GM04503 (cell line): ENCODE data around the gene ROR2.
A peak's percentile ranks its signal among the peaks of the same experiment; 100 is the strongest.

Experiments used
- DNase-seq: peaks from one replicate; pipeline ENCODE4 v3.0.0-alpha.2; 2012; ENCODE audit warnings: low read depth

ROR2 gene

GRCh38 chr9:91716239-91716638, 233.8 kb downstream of the ROR2 start:
- DNase-seq, result no peak

- no peak for DNase-seq
These were observed 235.0 kb downstream of the ROR2 start for GRCh38 chr9:91714874-91715615.

GRCh38 chr9:91714020-91714806, 235.8 kb downstream of the ROR2 start:
- DNase-seq, result no peak

GRCh38 chr9:91712811-91713210, 237.2 kb downstream of the ROR2 start:
- DNase-seq, result no peak

- no peak for DNase-seq
These were observed 238.1 kb downstream of the ROR2 start for GRCh38 chr9:91711755-91712601.

- no peak for DNase-seq
These were observed 239.9 kb downstream of the ROR2 start for GRCh38 chr9:91710158-91710557.

- no peak for DNase-seq
These were observed 244.6 kb downstream of the ROR2 start for GRCh38 chr9:91705386-91705785.

GRCh38 chr9:91700475-91700874, 249.6 kb downstream of the ROR2 start:
- no peak for DNase-seq

- DNase-seq, result no peak
These were observed 251.8 kb downstream of the ROR2 start for GRCh38 chr9:91698266-91698665.

- DNase-seq, result no peak
These were observed 252.8 kb downstream of the ROR2 start for GRCh38 chr9:91697201-91697600.

GRCh38 chr9:91694081-91694870, 255.8 kb downstream of the ROR2 start:
- DNase-seq, result no peak

- DNase-seq, result no peak
These were observed 256.8 kb downstream of the ROR2 start for GRCh38 chr9:91693226-91693625.

GRCh38 chr9:91690540-91691249, 259.3 kb downstream of the ROR2 start:
- DNase-seq, result no peak

GRCh38 chr9:91689006-91689405, 261.0 kb downstream of the ROR2 start:
- no peak for DNase-seq

- DNase-seq, result no peak
These were observed 266.8 kb downstream of the ROR2 start for GRCh38 chr9:91683269-91683668.

GRCh38 chr9:91682806-91683205, 267.2 kb downstream of the ROR2 start:
- DNase-seq, result peak; percentile 38

GRCh38 chr9:91681461-91682305, 268.3 kb downstream of the ROR2 start:
- DNase-seq, result no peak

GRCh38 chr9:91680998-91681397, 269.0 kb downstream of the ROR2 start:
- no peak for DNase-seq

GRCh38 chr9:91680106-91680505, 269.9 kb downstream of the ROR2 start:
- no peak for DNase-seq
